K562 (cell line): ENCODE results near the gene ATAD2B. TPM values are rescaled to one million over a fixed set of nuclear protein-coding genes. Genes with fewer than 3 reads are reported as not detected.

ENCODE experiments used
- ATAC-seq: fragments of 200-7000 bp; cut with Tn5 transposase; 3 replicates; pipeline ENCODE4 v1.9.1; 2020; ENCODE audit warnings: moderate library complexity
- BruUV-seq: library from RNA; stranded (reverse); fragments of 400-500 nt; replicated peaks from 2 replicates; lab custom pipeline; 2021; lab: Mats Ljungman, UMichigan
- CTCF ChIA-PET: fragments of 300-600 bp; formaldehyde crosslinking; extraction: SDS; loops from one replicate; lab custom pipeline; 2021; ENCODE audit warnings: low intra/inter-chr PET ratio; lab: Yijun Ruan, JAX
- POLR2A ChIA-PET: fragments of 300-600, 350-650 bp; sonication (Branson Sonifier 250); formaldehyde crosslinking; extraction: SDS; loops from one replicate; lab custom pipeline; 2021; ENCODE audit warnings: antibody characterized with exemption, inconsistent platforms; lab: Yijun Ruan, JAX
- DNase-seq, 4 experiments: peaks; one replicate each; pipeline versions ENCODE4 v3.0.0 to v3.0.0-alpha.2; 2011 to 2018; ENCODE audit warnings: low spot score in 3 of 4, mixed read lengths in 3 of 4; ENCODE audit errors: extremely low read depth in 1 of 4
- FAIRE-seq: peaks from 2 replicates; lab custom pipeline; 2011; peaks lifted over from hg19 to GRCh38; lab: Jason Lieb, UNC
- H2AFZ ChIP-seq: 2 replicates; pipeline ENCODE4 v1.6.0; 2011; ENCODE audit warnings: low read depth, low read length, control low read depth, inconsistent platforms
- H3K27ac ChIP-seq: fragments of 200-600 bp; 3 replicates; pipeline ENCODE4 v1.8.0; 2011; ENCODE audit warnings: low read depth, mild to moderate bottlenecking, control low read depth, inconsistent platforms, low read length, moderate library complexity, mixed read lengths; ENCODE audit errors: extremely low read depth
- H3K27me3 ChIP-seq, 2 experiments: fragments of 300-600 bp in 1 of 2; 2 replicates in 1 of 2; 3 replicates in 1 of 2; pipeline versions ENCODE4 v1.6.0 to v1.8.0; 2011; ENCODE audit warnings: inconsistent platforms in 2 of 2, low read length in 2 of 2, mild to moderate bottlenecking in 1 of 2, mixed read lengths in 1 of 2, moderate library complexity in 1 of 2; ENCODE audit not compliant: control insufficient read depth in 2 of 2, insufficient read depth in 2 of 2
- H3K36me3 ChIP-seq: fragments of 300-600 bp; 3 replicates; pipeline ENCODE4 v1.8.0; 2011; ENCODE audit warnings: mild to moderate bottlenecking, low read length, inconsistent platforms; ENCODE audit not compliant: control insufficient read depth, insufficient read depth
- H3K4me1 ChIP-seq, 2 experiments: fragments of 200-600 bp in 1 of 2; replicated peaks in 1 of 2; 2 replicates in 1 of 2; 3 replicates in 1 of 2; pipeline versions ENCODE4 v1.5.1 to v1.8.0; 2011; ENCODE audit warnings: inconsistent platforms in 2 of 2, low read length in 2 of 2, mild to moderate bottlenecking in 1 of 2, mixed read lengths in 1 of 2, moderate library complexity in 1 of 2; ENCODE audit not compliant: control insufficient read depth in 2 of 2, insufficient read depth in 2 of 2
- H3K4me2 ChIP-seq: 2 replicates; pipeline ENCODE4 v1.6.1; 2011; ENCODE audit warnings: low read length, control low read depth, inconsistent platforms, mixed read lengths; ENCODE audit not compliant: insufficient read depth
- H3K4me3 ChIP-seq: fragments of 200-600 bp; sonication (generic), shearing (Covaris generic); 2 replicates; pipeline ENCODE4 v1.5.1; 2016; ENCODE audit warnings: control low read depth, inconsistent platforms
- H3K79me2 ChIP-seq: fragments of 200-600 bp; 3 replicates; pipeline ENCODE4 v1.8.0; 2011; ENCODE audit warnings: low read length, inconsistent platforms; ENCODE audit not compliant: control insufficient read depth, insufficient read depth
- H3K9ac ChIP-seq, 2 experiments: 2 replicates each; pipeline versions ENCODE4 v1.6.0 to v1.6.1; 2011; ENCODE audit warnings: low read depth in 2 of 2, low read length in 2 of 2, control low read depth in 1 of 2, inconsistent platforms in 1 of 2, mild to moderate bottlenecking in 1 of 2, mixed read lengths in 1 of 2; ENCODE audit not compliant: insufficient read depth in 1 of 2
- H3K9me1 ChIP-seq: one replicate; pipeline ENCODE4 v1.6.0; 2011; ENCODE audit warnings: inconsistent platforms, mild to moderate bottlenecking, low read length, moderate library complexity; ENCODE audit not compliant: control insufficient read depth, insufficient read depth
- H3K9me3 ChIP-seq: replicated peaks from 2 replicates; pipeline ENCODE4 v1.5.1; 2011; ENCODE audit warnings: low read depth, low read length, inconsistent platforms; ENCODE audit not compliant: control insufficient read depth, insufficient read depth
- H4K20me1 ChIP-seq: replicated peaks from 2 replicates; pipeline ENCODE4 v1.6.1; 2011; ENCODE audit warnings: low read length, inconsistent platforms, mixed read lengths; ENCODE audit not compliant: control insufficient read depth, insufficient read depth
- GTF2E2 ChIP-seq: fragments of 200-800 bp; sonication (Bioruptor generic); IDR thresholded peaks from 2 replicates; pipeline ENCODE4 v1.6.1; 2016; ENCODE audit warnings: missing genetic modification characterization, missing compliant biosample characterization
- MEF2D ChIP-seq: conservative IDR thresholded peaks from 2 replicates; pipeline ENCODE4 v1.6.1; 2016; ENCODE audit warnings: low read depth, missing genetic modification characterization, missing compliant biosample characterization
- NR2C1 ChIP-seq, 2 experiments: fragments of 450-650 bp; IDR thresholded peaks; 2 replicates each; pipeline ENCODE4 v1.6.1; 2017; ENCODE audit warnings: mild to moderate bottlenecking in 2 of 2, antibody characterized with exemption in 1 of 2, inconsistent platforms in 1 of 2, missing compliant biosample characterization in 1 of 2, missing genetic modification characterization in 1 of 2
- PHB2 ChIP-seq: fragments of 450-650 bp; IDR thresholded peaks from 2 replicates; pipeline ENCODE4 v1.6.1; 2017; ENCODE audit warnings: low read depth
- PTRF ChIP-seq: fragments of 450-650 bp; IDR thresholded peaks from 2 replicates; pipeline ENCODE4 v1.6.1; 2016; ENCODE audit warnings: mild to moderate bottlenecking, missing genetic modification characterization, missing compliant biosample characterization
- PTTG1 ChIP-seq: fragments of 450-650 bp; IDR thresholded peaks from 2 replicates; pipeline ENCODE4 v1.6.1; 2016; ENCODE audit warnings: low read depth, mild to moderate bottlenecking, missing genetic modification characterization, missing compliant biosample characterization
- ZFP36 ChIP-seq: fragments of 150-350 bp; IDR thresholded peaks from 2 replicates; pipeline ENCODE4 v1.6.1; 2018; ENCODE audit warnings: low read length, low read depth; ENCODE audit not compliant: partially characterized antibody
- WGBS: fragments of 100-300 bp; shearing (Covaris generic); methylation state at CpG from one replicate; pipeline ENCODE4 v1.1.6; 2016; ENCODE audit warnings: low coverage, mixed read lengths; ENCODE audit not compliant: insufficient coverage; ENCODE audit errors: missing lambda C conversion rate; 5-methylcytosine and 5-hydroxymethylcytosine counted together
- in situ Hi-C: fragments of 300-500 bp; cut with MboI; formaldehyde crosslinking; loops from 4 replicates; pipeline ENCODE4 v1.15.0; 2018; ENCODE audit warnings: inconsistent platforms, mixed read lengths
- intact Hi-C: fragments of 100-400 bp; cut with micrococcal nuclease; formaldehyde crosslinking; loops from 2 replicates; pipeline ENCODE4 v1.14.2; 2022
- polyA plus RNA-seq, 8 experiments: library from polyadenylated mRNA; depleted of rRNA in 4 of 8; stranded (reverse) in 5 of 8; unstranded in 3 of 8; fragments of >200 nt; fragmentation: Nextera tagmentation in 2 of 8; fragmentation: Illumina TruSeq in 1 of 8; extraction: Ambion mirVana in 2 of 8; extraction: Trizol in 1 of 8; gene quantifications; 2 replicates each; pipeline versions ENCODE4 v1.2.1 to v1.2.3, GENCODE V29; 2011 to 2014; ENCODE audit warnings: inconsistent platforms in 1 of 8, missing spikeins in 1 of 8
- total RNA-seq, 7 experiments: library from RNA; depleted of rRNA in 6 of 7; stranded (reverse); fragments of >200 nt in 6 of 7; fragmentation: Illumina TruSeq in 2 of 7; extraction: Trizol in 2 of 7; gene quantifications; 2 replicates each; pipeline versions ENCODE4 v1.2.1 to v1.2.3, GENCODE V29; 2011 to 2021; ENCODE audit warnings: low replicate concordance in 1 of 7
- TF ChIP-seq, protein P1 (sequence below), 2 experiments: fragments of 250-450 bp in 1 of 2; fragments of 450-650 bp in 1 of 2; sonication (Bioruptor Pico) in 1 of 2; IDR thresholded peaks; 2 replicates each; pipeline versions ENCODE4 v1.6.1 to v1.8.0; 2016 to 2021; ENCODE audit warnings: mild to moderate bottlenecking in 2 of 2, moderate library complexity in 2 of 2, missing compliant biosample characterization in 1 of 2, missing genetic modification characterization in 1 of 2
- TF ChIP-seq, protein P2 (sequence below): fragments of 450-650 bp; IDR thresholded peaks from 2 replicates; pipeline ENCODE4 v1.6.1; 2017; ENCODE audit warnings: antibody characterized with exemption, mild to moderate bottlenecking
- TF ChIP-seq, protein P3 (sequence below): fragments of 150-350 bp; IDR thresholded peaks from 2 replicates; pipeline ENCODE4 v1.6.1; 2014; ENCODE audit warnings: low read depth, mild to moderate bottlenecking, low read length, borderline replicate concordance

Gene ATAD2B
- total and polyA plus RNA-seq, 9 of the 15 experiments (the other 6 are each of a cell fraction or from before 2014, with no cell fraction given), result 3.2 to 21.6 (median 11.4) TPM

DNA sequence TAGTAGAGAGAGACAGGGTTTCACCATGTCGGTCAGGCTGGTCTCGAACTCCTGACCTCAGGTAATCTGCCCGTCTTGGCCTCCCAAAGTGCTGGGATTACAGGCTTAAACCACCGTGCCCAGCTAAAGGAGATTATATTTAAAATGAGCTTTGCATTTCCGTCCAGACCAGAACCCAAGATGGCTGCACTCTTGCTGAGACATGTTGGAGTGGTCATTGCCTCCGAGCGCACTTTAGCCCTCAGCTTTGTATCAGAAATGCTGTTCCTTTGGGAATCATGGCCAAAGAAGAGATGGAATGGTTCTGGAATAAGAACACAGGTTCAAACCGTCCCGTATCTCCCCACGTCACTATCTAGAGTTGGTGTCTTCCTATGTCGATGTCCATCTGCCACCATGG, 16.7 kb upstream of the ATAD2B start:
- FAIRE-seq (no peak), DNase-seq (no peak), ATAC-seq (no peak)
- no peak overlapping the region for H3K4me3 ChIP-seq
- H3K27me3 ChIP-seq, result no peaks in the 10 kb centered on the region
- intact Hi-C loops (loop anchor here (5.0 kb wide), 1 partner anchor 69 kb away; the partner anchor contains the start of gene MFSD2B), in situ Hi-C loops (no loop called here)
- no peak overlapping the region for H3K9ac ChIP-seq
- ChIA-PET POLR2A (interaction anchor here (0.9 kb wide), 1 partner anchor 20 kb away, joined by 3 read pairs; no protein-coding TSS in a partner anchor), CTCF (no interaction called here)
- TF ChIP-seq PTTG1 (peak; percentile 65; the same call in 1 of the 2 replicates), ZFP36 (no peak), GTF2E2 (no peak), MEF2D (tag) (0 out of 2 replicates have a peak, but pooled peaks have one; percentile 31), PHB2 (no peak), PTRF (tag) (0 out of 2 replicates have a peak, but pooled peaks have one; percentile 21), NR2C1 (IDR thresholded peaks at IDR 0.05) (no peak), NR2C1 (tag; IDR thresholded peaks at IDR 0.05) (0 out of 2 replicates have a peak, but pooled peaks have one; percentile 12)
- TF ChIP-seq, protein P1, sequence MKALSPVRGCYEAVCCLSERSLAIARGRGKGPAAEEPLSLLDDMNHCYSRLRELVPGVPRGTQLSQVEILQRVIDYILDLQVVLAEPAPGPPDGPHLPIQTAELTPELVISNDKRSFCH (CRISPR knock-in tag; IDR thresholded peaks at IDR 0.05), result no peak
- TF ChIP-seq, protein P1 (tag; IDR thresholded peaks at IDR 0.05), result 0 out of 2 replicates have a peak, but pooled peaks have one; percentile 42
- TF ChIP-seq, protein P2, sequence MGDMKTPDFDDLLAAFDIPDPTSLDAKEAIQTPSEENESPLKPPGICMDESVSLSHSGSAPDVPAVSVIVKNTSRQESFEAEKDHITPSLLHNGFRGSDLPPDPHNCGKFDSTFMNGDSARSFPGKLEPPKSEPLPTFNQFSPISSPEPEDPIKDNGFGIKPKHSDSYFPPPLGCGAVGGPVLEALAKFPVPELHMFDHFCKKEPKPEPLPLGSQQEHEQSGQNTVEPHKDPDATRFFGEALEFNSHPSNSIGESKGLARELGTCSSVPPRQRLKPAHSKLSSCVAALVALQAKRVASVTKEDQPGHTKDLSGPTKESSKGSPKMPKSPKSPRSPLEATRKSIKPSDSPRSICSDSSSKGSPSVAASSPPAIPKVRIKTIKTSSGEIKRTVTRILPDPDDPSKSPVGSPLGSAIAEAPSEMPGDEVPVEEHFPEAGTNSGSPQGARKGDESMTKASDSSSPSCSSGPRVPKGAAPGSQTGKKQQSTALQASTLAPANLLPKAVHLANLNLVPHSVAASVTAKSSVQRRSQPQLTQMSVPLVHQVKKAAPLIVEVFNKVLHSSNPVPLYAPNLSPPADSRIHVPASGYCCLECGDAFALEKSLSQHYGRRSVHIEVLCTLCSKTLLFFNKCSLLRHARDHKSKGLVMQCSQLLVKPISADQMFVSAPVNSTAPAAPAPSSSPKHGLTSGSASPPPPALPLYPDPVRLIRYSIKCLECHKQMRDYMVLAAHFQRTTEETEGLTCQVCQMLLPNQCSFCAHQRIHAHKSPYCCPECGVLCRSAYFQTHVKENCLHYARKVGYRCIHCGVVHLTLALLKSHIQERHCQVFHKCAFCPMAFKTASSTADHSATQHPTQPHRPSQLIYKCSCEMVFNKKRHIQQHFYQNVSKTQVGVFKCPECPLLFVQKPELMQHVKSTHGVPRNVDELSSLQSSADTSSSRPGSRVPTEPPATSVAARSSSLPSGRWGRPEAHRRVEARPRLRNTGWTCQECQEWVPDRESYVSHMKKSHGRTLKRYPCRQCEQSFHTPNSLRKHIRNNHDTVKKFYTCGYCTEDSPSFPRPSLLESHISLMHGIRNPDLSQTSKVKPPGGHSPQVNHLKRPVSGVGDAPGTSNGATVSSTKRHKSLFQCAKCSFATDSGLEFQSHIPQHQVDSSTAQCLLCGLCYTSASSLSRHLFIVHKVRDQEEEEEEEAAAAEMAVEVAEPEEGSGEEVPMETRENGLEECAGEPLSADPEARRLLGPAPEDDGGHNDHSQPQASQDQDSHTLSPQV, result peak; percentile 68; the same call in 1 of the 2 replicates
- TF ChIP-seq, protein P3, sequence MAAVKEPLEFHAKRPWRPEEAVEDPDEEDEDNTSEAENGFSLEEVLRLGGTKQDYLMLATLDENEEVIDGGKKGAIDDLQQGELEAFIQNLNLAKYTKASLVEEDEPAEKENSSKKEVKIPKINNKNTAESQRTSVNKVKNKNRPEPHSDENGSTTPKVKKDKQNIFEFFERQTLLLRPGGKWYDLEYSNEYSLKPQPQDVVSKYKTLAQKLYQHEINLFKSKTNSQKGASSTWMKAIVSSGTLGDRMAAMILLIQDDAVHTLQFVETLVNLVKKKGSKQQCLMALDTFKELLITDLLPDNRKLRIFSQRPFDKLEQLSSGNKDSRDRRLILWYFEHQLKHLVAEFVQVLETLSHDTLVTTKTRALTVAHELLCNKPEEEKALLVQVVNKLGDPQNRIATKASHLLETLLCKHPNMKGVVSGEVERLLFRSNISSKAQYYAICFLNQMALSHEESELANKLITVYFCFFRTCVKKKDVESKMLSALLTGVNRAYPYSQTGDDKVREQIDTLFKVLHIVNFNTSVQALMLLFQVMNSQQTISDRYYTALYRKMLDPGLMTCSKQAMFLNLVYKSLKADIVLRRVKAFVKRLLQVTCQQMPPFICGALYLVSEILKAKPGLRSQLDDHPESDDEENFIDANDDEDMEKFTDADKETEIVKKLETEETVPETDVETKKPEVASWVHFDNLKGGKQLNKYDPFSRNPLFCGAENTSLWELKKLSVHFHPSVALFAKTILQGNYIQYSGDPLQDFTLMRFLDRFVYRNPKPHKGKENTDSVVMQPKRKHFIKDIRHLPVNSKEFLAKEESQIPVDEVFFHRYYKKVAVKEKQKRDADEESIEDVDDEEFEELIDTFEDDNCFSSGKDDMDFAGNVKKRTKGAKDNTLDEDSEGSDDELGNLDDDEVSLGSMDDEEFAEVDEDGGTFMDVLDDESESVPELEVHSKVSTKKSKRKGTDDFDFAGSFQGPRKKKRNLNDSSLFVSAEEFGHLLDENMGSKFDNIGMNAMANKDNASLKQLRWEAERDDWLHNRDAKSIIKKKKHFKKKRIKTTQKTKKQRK, result no peak
- no peaks in the 10 kb centered on the region for H3K9me3 ChIP-seq
- BruUV-seq, result no TSS peak
- H3K9me1 ChIP-seq, result no peaks in the 10 kb centered on the region
- H4K20me1 ChIP-seq, result peaks cover 3% of the 10 kb centered on the region; the same call in 1 of the 2 replicates
- peaks cover 71% of the 10 kb centered on the region for H3K79me2 ChIP-seq
- WGBS, result 97% methylated on average over 11 of the region's 11 CpGs
- peaks cover 13% of the 10 kb centered on the region; the same call in 2 of the 3 replicates for H3K36me3 ChIP-seq
- H3K27ac ChIP-seq, result no peak overlapping the region
- H2AFZ ChIP-seq, result no peak overlapping the region
- no peak overlapping the region for H3K4me2 ChIP-seq
- H3K4me1 ChIP-seq, result peaks cover 11 to 28% of the 10 kb centered on the region in 2 experiments; a peak in 4 of 5 replicates
